GM06990 (cell line): Measurements from ENCODE around the gene OFD1.
"Not testable (repeated sequence)": the region's sequence is repeated elsewhere in the genome, so short reads cannot be mapped to it uniquely, and the experiment has no call there.

Experiments
- DNase-seq: peaks from one replicate; pipeline ENCODE4 v3.0.0-alpha.2; 2011; ENCODE audit not compliant: insufficient read length; ENCODE audit errors: extremely low read depth
- H3K27me3 ChIP-seq: replicated peaks from 2 replicates; pipeline ENCODE4 v1.6.0; 2011; ENCODE audit warnings: low read length; ENCODE audit not compliant: control insufficient read depth, insufficient read depth
- H3K36me3 ChIP-seq: 2 replicates; pipeline ENCODE4 v1.5.1; 2011; ENCODE audit warnings: low read length; ENCODE audit not compliant: control insufficient read depth, insufficient read depth
- H3K4me3 ChIP-seq: replicated peaks from 2 replicates; pipeline ENCODE4 v1.5.1; 2011; ENCODE audit warnings: low read depth, mild to moderate bottlenecking, control low read depth, low read length
- TF ChIP-seq, protein P1 (sequence below): IDR thresholded peaks from 2 replicates; pipeline ENCODE4 v1.5.1; 2011; ENCODE audit warnings: low read length, control low read depth, mild to moderate bottlenecking, inconsistent platforms; ENCODE audit not compliant: insufficient read depth, poor library complexity, severe bottlenecking

Gene OFD1

GRCh38 chrX:13721819-13722519 lies 12.6 kb upstream of the OFD1 start:
- no peaks in the 10 kb centered on the region for H3K27me3 ChIP-seq
- H3K4me3 ChIP-seq, result no peak overlapping the region
- TF ChIP-seq, protein P1, sequence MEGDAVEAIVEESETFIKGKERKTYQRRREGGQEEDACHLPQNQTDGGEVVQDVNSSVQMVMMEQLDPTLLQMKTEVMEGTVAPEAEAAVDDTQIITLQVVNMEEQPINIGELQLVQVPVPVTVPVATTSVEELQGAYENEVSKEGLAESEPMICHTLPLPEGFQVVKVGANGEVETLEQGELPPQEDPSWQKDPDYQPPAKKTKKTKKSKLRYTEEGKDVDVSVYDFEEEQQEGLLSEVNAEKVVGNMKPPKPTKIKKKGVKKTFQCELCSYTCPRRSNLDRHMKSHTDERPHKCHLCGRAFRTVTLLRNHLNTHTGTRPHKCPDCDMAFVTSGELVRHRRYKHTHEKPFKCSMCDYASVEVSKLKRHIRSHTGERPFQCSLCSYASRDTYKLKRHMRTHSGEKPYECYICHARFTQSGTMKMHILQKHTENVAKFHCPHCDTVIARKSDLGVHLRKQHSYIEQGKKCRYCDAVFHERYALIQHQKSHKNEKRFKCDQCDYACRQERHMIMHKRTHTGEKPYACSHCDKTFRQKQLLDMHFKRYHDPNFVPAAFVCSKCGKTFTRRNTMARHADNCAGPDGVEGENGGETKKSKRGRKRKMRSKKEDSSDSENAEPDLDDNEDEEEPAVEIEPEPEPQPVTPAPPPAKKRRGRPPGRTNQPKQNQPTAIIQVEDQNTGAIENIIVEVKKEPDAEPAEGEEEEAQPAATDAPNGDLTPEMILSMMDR, result no peak
- peaks cover 7% of the 10 kb centered on the region for H3K36me3 ChIP-seq
- DNase-seq, result no peak

- not testable (repeated sequence) for H3K4me3 ChIP-seq, H3K27me3 ChIP-seq, DNase-seq, H3K36me3 ChIP-seq
These were observed 9.7 kb upstream of the OFD1 start for GRCh38 chrX:13724878-13725277.

- not testable (repeated sequence) for H3K27me3 ChIP-seq, H3K36me3 ChIP-seq, H3K4me3 ChIP-seq, DNase-seq
These were observed 8.0 kb upstream of the OFD1 start for GRCh38 chrX:13726583-13726982.

DNA sequence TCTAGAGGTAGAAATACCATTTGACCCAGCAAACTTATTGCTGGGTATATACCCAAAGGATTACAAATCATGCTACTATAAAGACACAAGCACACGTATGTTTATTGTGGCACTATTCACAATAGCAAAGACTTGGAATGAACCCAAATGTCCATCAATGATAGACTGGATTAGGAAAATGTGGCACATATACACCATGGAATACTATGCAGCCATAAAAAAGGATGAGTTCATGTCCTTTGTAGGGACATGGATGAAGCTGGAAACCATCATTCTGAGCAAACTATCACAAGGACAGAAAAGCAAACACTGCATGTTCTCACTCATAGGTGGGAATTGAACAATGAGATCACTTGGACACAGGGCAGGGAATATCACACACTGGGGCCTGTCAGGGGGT lies 4.0 kb upstream of the OFD1 start:
- DNase-seq, H3K27me3 ChIP-seq, H3K36me3 ChIP-seq, H3K4me3 ChIP-seq: not testable (repeated sequence)

GRCh38 chrX:13732246-13733067 lies 2.1 kb upstream of the OFD1 start:
- 0 out of 2 replicates have a peak overlapping the region, but pooled peaks have one; percentile 10 for H3K4me3 ChIP-seq

DNA sequence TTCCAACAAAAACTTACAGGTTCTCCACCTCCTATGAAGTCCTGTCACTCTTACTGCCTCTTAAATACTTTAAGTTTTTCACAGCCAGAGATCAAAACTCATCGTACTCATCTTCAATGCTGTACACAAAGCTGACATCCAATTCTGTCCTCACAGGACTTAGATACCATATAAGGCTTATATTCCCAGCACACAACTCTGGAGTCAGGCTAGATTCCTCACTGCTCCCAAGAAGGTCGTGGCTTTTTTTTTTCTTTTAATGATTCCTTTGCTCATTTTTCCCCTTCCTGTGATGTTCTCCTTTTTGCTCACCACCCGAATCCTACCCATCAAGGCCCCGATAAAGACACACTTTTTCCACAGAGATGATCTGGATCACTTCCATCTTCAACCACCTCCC lies 1.0 kb upstream of the OFD1 start:
- no peak for DNase-seq
- no peaks in the 10 kb centered on the region; the same call in 1 of the 2 replicates for H3K36me3 ChIP-seq
- H3K4me3 ChIP-seq, result peak overlapping the region; percentile 86
- TF ChIP-seq, protein P1, result no peak
- no peaks in the 10 kb centered on the region for H3K27me3 ChIP-seq

More at GRCh38 chrX:13732246-13733067, 2.1 kb upstream of the OFD1 start:
- Histone ChIP-seq H3K27me3 (no peaks in the 10 kb centered on the region), H3K36me3 (no peaks in the 10 kb centered on the region; the same call in 1 of the 2 replicates)
- no peak for DNase-seq
- TF ChIP-seq, protein P1, result no peak

DNA sequence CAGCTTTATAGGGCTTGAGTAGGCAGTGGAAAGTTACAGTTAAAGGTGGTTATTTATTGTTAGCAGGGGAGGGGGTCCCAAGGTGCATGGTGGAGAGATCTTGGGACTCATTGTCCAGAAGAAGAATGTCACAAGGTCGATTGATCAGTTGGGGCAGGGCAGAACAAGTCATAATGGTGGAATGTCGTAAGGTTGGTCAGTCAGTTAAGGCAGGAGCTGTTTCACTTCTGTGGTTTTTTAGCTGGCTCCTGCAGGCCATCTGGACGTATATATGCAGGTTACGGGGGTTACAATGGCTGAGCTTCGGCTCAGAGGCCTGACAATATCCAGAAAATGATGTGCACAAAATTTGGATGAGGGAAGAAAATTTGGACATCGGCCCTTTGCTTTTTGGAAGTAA lies 7.1 kb downstream of the OFD1 start:
- no peaks in the 10 kb centered on the region for H3K27me3 ChIP-seq
- no peak overlapping the region for H3K4me3 ChIP-seq
- H3K36me3 ChIP-seq, result no peaks in the 10 kb centered on the region; the same call in 1 of the 2 replicates
- no peak for DNase-seq
- TF ChIP-seq, protein P1, result no peak
